Left renal pelvis (tissue), 4 donors: ENCODE measurements around the gene FRAS1. TPM values are rescaled to one million over a fixed set of nuclear protein-coding genes. Genes with fewer than 3 reads are reported as not detected.
"Not testable (repeated sequence)": the region's sequence is repeated elsewhere in the genome, so short reads cannot be mapped to it uniquely, and the experiment has no call there.

ENCODE experiments used
- DNase-seq, 4 donors: peaks; one replicate each; pipeline ENCODE4 v3.0.0-alpha.2; 2013; ENCODE audit warnings: low read depth in 4 of 4, low spot score in 3 of 4
- polyA plus RNA-seq, 4 donors: library from polyadenylated mRNA; unstranded; fragments of 120-200 nt; gene quantifications; one replicate each; pipeline ENCODE4 v1.2.1, GENCODE V29; 2013; ENCODE audit not compliant: insufficient read length in 4 of 4

Gene FRAS1
- polyA plus RNA-seq, 4 donors: 10.2 to 85.5 (median 66.8) TPM

DNA sequence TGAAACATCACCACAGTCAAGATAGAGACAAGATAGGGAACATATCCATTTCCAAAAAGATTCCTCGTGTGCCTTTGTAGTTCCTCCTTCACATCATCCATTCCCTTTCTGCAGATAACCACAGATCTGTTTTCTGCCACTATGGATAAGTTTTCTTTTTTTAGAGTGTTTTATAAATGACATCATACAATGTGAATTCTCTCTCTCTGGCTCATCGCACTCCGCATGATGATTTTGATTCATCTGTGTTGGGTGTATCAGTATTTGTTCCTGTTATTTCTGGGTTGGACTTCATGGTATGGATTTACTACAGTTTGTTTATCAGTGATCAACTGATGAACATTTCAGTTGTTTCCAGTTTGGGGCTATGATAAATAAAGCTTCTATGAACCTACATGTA lies 471.2 kb downstream of the FRAS1 start:
- no peak for DNase-seq

DNA sequence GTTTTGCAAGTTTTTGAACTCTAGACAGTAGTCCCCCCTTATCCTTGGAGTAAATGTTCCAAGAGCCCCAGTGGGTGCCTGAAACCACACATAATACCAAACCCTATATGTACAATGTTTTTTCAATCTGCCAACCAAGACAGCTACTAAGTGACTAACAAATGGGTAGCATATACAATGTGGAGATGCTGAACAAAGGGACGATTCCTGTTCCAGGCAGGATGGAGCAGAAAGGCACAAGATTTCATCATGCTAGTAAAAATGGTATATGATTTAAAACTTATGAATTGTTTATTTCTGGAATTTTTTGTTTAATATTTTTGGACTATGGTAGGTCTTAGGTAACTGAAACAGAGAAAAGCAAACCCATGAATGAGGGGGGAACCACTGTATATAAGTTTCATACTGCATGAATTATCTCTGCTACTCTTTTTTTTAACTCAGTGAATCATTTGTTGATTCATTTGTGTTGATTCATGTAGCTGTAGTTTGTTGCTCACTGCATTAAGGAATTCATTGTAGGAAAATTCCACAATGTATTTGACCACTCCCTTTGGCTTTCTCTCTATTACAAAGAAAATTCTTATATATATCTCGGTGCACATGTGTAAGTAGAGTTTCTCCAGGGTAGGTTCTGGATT lies 472.6 kb downstream of the FRAS1 start:
- DNase-seq: no peak

DNA sequence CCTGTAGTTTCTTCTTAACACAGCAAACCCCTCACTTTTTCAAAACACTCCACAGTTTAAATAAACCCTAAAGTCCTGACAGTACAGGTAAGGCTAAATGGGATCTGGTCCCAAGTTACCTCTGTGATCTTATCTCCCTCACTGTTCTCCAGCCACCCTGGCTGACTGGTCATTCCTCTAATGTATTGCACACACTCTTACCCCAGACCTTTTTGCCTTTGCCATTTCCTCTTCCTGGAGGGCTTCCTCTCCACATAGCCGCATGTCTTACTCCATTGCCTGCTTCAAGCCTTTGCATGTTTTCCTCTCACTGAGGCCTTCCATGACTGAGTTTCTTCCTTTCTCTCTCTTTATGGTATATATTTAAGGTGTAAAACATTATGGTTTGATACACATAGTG lies 474.9 kb downstream of the FRAS1 start:
- DNase-seq: no peak

DNA sequence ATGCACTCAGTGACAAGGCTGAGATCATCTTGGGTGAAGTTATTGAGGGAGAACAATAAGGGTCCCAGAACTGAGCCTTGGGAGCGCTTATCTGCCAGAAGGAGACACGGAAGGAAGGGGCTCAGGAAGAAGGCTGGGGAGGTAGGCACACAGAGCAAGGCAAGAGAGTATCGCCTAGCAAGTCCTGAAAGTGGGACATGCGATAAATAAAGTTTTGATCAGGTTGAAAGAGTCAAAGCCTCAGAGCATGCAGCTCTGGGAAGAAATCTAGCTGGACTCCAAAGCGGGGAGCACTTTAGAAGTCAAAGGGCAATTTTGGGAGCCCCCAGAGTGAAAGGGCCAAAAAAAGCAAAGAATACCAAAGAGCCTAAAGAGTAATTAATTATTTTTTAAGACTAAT lies 476.7 kb downstream of the FRAS1 start:
- DNase-seq: no peak

DNA sequence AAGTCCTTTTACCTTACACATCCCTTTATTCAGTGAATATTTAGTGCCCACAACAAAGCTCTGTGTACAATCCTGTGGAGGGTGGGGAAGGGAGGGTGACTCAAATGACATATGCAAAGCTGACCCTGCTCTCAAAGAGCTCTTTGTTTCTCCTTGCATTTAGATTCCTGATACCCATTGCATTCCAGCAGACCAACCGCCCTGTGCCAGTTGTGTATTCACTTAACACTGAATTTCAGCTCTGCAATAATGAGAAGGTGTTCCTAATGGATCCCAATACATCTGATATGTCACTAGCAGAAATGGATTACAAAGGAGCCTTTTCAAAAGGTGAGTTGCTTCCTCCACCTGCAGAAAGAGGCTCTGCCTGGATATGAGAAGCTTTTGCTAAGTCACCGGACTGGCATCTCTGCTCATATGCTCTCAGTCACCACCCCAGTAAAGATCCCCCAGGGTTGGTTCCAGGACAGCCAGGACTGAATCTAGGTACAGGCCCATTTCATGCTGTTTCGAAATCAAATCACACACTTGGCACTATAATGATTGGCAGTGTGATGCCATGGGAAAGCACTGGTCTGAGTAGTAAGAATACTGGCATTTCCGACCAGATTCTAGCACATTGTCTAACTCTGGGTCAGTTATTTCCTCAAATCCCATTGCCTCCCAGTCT lies 477.3 kb downstream of the FRAS1 start:
- DNase-seq: no peak

DNA sequence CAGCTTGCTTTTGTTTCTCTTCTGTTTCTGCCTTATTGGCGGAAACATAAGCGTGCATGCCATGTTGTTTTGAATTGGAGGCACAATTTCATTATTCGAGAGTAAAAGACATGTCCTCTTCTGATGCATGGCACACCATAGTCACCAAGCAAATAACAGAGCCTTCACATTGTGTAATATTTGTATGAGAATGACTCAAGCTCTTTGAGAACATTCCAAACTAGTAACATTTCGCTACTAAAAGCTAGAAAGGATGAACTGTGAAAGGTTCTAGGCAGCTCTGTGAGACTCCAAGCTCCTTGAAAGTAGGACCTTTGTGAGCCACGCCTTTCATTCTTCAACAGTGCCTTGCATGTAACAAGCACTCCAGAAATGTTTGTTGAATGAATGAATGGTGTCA lies 485.2 kb downstream of the FRAS1 start:
- DNase-seq: no peak

DNA sequence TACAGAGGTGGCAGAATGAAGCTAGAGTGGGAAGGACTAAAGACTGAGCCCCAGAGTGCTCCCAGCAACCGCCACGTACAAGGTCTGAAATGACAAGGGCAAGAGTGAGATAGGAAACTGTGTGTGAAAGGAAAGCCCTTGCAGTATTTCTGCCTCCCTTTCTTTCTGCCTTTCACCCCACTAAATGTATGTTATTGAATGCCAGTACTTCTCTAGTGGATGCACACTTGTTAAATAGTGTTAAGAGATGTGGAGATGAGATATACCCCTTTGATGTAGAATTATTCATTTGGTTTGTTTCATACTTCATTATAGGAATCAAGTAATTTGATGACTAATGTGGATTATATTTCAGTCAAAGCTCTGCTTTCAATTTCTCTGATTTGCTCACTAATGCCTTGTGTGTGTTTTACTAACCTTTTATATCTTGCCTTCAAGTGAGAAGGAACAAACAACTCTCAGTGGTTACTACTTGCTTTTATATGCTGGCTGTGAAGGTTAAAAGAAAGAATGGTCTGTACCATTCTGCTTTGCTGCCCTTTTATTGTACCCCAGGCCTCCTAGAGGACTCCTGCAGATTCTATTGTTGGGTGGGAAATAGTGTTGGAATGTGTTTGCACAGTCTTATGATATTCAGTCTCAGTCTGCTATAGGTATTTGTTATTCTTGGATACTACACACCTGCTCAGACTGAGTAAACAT lies 486.5 kb downstream of the FRAS1 start:
- no peak for DNase-seq

DNA sequence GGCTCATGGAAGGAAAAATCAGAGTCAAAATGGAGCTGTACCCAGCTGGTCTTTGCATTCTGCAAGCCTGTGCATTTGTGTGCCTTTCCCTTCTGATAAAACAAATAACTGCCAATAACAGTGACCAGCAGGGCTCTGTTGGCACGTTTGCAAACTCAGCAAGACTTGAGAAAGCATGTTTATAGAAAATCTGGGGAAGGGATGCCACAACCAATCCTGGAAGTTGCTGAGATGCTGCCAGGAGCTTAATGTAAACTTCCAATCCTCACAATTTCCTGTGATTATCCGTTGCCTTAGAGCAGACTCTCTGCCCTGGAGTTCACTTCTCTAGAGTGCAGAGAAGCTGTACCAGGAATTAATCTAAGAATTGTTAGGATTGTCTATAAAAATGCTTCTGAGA lies 487.6 kb downstream of the FRAS1 start:
- DNase-seq: no peak

DNA sequence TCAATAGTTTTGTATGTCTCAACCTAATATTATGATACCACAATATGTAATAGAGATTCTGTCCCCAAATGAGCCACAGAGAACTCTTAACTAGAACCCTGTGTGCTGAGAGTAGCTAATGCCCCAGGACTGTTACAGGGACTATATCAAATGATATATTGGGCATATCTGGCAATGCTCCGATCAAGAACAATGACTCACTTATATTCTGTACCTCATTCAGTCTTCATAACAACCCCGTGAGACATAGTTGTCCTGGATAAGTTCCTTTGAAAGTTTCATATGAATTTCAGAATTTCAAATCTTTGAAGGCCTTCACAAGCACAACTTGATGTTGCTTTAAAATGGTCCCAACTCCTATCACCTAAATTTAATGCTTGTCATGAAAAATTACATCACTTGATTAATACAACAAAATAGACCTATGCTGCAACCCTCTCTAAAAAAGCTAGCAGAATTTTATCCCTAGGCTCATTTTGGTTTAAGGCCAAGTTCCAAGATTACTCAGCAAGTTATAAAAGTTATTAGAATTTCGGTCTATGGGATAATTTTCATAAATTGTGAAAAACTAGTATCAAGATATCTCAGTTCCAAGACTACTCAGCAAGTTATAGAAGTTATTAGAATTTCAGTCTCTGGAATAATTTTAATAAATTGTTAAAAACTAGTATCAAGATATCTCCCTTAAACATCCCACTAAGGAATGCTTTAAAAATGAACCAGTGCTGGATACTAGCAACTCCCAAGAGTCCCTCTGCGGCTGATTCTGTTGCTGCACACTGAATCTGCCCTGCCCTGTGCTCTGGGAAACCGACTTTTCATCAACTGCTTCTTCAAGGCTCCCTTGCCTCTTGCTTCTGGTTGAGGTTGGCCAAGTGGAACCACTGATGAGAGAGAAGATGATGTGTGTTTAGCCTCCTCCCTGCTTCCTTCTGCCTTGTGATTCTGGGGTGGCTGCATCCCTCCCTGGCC lies 488.4 kb downstream of the FRAS1 start:
- no peak for DNase-seq

DNA sequence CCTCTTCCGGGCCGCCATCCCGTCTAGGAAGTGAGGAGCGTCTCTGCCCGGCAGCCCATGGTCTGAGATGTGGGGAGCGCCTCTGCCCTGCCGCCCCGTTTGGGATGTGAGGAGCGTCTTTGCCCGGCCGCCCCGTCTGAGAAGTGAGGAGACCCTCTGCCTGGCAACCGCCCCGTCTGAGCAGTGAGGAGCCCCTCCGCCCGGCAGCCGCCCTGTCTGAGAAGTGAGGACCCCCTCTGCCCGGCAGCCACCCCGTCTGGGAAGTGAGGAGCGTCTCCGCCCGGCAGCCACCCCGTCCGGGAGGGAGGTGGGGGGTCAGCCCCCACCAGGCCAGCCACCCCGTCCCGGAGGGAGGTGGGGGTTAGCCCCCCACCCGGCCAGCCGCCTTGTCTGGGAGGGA lies 490.8 kb downstream of the FRAS1 start:
- not testable (repeated sequence) for DNase-seq

DNA sequence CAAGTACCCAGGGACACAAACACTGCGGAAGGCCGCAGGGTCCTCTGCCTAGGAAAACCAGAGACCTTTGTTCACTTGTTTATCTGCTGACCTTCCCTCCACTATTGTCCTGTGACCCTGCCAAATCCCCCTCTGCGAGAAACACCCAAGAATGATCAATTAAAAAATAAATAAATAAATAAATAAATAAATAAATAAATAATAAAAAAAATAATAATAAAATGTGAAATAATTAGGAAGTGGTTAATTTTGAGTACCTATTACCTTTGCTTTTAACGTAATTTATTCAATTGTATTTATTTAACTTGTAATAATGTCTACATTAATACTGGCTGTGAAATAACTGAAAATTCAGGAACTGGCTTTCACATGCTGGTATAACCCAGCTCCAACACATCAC lies 491.8 kb downstream of the FRAS1 start:
- DNase-seq: not testable (repeated sequence)

DNA sequence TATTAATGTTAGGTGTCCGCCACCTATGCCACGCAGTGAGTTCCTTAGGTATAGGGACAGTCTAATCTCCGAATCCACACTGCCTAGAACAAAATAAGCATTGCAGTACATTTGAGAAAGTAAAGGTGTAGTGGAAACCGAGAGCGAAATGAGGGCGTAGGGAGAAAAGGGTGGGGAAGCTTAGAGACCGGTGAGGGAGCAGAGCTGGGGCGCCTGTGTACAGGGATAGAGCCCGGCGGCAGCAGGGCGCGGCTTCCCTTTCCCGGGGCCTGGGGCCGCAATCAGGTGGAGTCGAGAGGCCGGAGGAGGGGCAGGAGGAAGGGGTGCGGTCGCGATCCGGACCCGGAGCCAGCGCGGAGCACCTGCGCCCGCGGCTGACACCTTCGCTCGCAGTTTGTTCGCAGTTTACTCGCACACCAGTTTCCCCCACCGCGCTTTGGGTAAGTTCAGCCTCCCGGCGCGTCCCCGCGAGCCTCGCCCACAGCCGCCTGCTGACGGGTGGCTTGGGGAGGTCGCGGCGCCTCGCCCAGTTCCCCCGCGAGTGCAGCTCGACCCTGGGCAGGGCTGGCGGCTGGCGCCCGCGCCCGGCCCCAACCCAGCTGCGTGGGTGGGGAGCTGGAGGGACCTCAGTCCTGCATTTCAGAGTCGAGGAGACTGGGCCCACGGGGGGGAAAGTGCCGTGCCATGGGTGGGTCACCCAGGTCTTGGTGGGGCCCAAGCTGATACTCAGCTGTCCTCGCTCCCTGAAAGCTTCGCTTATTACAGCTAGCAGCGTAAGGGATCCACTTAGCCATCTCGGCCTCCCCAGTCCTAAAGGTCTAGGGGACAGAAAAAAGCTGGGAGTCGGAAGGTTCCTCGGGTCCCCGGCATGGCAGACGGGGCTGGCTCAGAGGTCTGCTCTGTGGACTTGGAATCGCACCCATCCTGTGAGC lies 494.6 kb downstream of the FRAS1 start, which contains the start of gene ANXA3:
Gene ANXA3, plus strand, starts transcription at position 351 of the 932 bp plus-strand sequence. CDS start 2,704 bp downstream, outside the sequence.
- peak in 1 of 4 donors; percentile 27 for DNase-seq

DNA sequence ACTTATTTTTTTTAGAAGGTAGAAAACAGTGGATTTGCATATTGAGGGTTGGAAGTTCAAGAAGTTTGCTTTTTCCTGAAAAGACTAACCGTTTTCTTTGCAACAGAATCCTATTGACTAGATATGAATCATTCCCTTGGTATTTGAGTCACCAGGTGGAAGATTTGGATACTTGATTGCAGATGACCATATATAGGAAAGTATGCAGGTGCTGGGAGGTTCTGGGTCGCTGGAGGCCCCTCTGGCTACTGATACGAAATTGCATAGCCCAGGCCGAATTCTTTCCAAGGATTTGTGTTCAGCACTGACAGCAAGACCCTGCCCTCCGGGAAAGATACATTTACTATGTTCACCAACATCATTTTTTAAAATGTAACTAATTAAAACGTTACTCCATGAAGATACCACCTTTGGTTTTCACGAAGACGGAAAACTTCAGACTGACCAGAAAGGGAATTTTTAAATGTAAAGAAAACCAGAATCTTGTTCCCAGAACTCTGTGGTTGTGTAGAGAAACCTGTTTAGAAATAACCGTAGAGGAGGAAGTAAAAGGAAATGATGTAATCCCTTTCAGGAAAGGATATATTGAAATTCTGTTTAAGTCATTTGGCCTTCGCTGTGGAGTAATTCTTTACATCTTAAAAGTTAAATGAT lies 495.4 kb downstream of the FRAS1 start:
- no peak for DNase-seq

DNA sequence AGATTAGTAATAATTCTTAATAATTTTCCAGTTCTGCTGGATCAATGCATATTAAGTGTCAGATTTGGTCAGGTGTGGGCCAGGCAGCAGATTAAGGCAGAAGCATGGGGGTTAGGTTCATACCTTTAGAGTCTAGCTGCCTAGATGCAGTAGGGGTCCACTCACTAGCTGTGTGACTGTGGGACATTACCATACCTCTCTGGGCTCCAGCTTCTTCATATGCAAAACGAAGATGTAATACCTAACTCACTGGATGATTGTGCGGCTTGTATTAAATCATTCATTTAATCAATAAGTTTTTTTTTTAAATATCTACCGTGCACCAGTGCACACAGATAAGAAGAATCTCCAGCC lies 495.9 kb downstream of the FRAS1 start:
- no peak for DNase-seq

DNA sequence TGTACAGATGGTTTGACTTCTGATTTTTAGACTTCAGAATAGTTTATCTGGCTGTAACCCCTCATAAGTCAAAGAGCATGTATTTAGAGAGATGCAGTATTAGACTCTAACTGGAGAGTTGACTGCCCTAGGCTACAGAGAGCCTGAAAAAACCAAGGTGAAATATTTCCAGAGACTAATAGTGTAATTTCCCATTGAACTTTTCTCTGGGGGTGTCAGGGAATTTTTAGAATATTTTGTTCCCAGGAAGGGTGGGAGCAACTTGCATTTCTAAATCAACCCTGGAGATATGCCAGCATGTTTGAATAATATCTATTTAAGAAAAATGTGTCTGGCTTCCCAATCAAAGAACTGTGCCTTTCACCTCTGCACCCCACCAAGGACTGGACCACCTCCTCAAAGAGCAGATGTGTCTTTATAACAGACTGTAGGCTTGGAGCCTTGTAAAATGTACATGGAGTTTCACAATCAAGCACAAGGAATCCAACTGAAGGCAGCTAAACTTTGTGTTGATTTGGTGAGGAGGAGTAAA lies 496.5 kb downstream of the FRAS1 start:
- DNase-seq: no peak

DNA sequence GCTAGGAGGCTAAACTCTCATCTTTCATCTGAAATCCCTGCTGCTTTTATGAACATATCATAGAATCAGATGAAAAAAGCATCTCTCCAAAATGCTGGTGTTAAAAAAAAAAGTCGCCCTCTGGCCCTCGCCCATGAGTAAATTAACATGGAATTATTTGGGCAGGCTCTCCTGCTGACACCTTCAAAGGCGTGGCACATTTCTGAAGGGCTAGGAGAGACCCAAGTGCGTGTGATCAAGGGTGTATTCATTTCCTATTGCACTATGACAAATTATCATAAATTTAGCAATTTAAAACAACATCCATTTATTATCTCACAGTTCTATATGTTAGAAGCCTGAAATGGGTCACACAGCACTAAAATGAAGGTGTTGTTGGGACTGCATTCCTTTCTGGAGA lies 499.5 kb downstream of the FRAS1 start:
- DNase-seq: no peak

DNA sequence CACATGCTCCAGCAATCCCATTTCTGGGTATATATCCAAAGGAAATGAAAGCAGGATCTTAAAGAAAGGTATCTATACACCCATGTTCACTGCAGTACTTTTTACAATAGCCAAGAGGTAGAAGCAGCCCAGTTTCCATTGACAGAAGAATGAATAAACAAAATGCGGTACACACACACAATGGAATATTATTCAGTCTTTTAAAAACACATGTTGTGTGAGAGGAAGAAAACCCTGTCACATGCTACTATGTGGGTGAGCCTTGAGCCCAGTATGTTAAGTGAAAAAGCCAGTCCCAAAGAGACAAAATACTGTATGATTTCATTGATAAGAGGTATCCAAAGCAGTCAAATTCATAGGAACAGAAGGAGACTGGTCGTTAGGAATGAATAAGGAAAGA lies 500.7 kb downstream of the FRAS1 start:
- no peak for DNase-seq

DNA sequence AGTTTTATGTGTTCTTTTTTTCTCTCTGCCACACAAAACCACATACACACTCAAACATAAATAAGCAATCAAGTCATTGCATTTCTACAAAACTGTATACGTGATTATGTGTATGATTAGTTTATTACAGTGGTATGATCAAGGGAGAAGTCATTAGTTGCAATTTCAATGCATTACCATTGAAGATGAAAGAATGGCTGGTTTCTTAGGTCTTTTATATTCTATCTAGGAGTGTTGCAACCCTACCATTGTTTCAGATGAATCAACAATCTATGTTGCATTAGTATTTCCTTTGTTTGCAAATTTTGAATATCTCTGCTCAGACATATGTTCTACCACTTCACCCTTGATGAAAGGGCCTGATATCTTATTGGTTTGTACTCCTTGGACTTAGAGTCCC lies 501.3 kb downstream of the FRAS1 start:
- DNase-seq: no peak
